ENCODE results near the gene CNTN6. TPM values are rescaled to one million over a fixed set of nuclear protein-coding genes. Genes with fewer than 3 reads are reported as not detected.

The CNTN6 gene
- total RNA-seq, 1 experiment from 2014 or later, result not detected

- TF ChIP-seq STAT6 (CRISPR knock-in tag; conservative IDR thresholded peaks at IDR 0.05; ENCODE audit: low read depth) (no peak), E2F1 (CRISPR knock-in tag; IDR thresholded peaks at IDR 0.05) (no peak), MXD4 (CRISPR knock-in tag; IDR thresholded peaks at IDR 0.05; ENCODE audit: borderline replicate concordance) (no peak)
Measured at GRCh38 chr3:1326546-1326945, 233.7 kb downstream of the CNTN6 start (continued).

- H3K27me3 Mint-ChIP-seq (ENCODE audit: low read depth), result peaks cover 5% of the 10 kb centered on the region
- CTCF ChIA-PET, result no interaction called here
- DNase-seq (ENCODE audit: low spot score), result no peak
Measured at GRCh38 chr3:1330107-1330506, 237.3 kb downstream of the CNTN6 start.

GRCh38 chr3:1346386-1346785 lies 253.6 kb downstream of the CNTN6 start:
- H3K4me1 Mint-ChIP-seq, result no peaks in the 10 kb centered on the region
- POLR2A ChIA-PET, result no interaction called here
- CTCF ChIA-PET, result no interaction called here
- no peak overlapping the region for H3K4me3 Mint-ChIP-seq
- H3K27ac Mint-ChIP-seq, result no peak overlapping the region
- ATAC-seq (no peak), DNase-seq (ENCODE audit: low spot score) (no peak)
- H3K9me3 Mint-ChIP-seq, result peaks cover 81% of the 10 kb centered on the region
- peaks cover 59% of the 10 kb centered on the region for H3K36me3 Mint-ChIP-seq
- H3K27me3 Mint-ChIP-seq (ENCODE audit: low read depth), result peaks cover 7% of the 10 kb centered on the region
- TF ChIP-seq ATF2 (CRISPR knock-in tag; IDR thresholded peaks at IDR 0.05; ENCODE audit: borderline replicate concordance, low read depth) (no peak), IRF2 (CRISPR knock-in tag; IDR thresholded peaks at IDR 0.05; ENCODE audit: borderline replicate concordance, low read depth) (no peak), SOX15 (CRISPR knock-in tag; IDR thresholded peaks at IDR 0.05) (no peak), CREM (CRISPR knock-in tag; IDR thresholded peaks at IDR 0.05) (no peak), ARID4B (CRISPR knock-in tag; IDR thresholded peaks at IDR 0.05; ENCODE audit: borderline replicate concordance) (no peak), CREB1 (CRISPR knock-in tag; IDR thresholded peaks at IDR 0.05) (no peak), TCF7 (CRISPR knock-in tag; IDR thresholded peaks at IDR 0.05; ENCODE audit: low read depth) (no peak), ZNF416 (CRISPR knock-in tag; IDR thresholded peaks at IDR 0.05) (no peak), NFATC4 (CRISPR knock-in tag; IDR thresholded peaks at IDR 0.05) (no peak)

More at GRCh38 chr3:1330107-1330506, 237.3 kb downstream of the CNTN6 start:
- Mint-ChIP-seq H3K4me1 (no peaks in the 10 kb centered on the region), H3K27ac (no peak overlapping the region), H3K9me3 (peaks cover 86% of the 10 kb centered on the region), H3K4me3 (no peak overlapping the region), H3K36me3 (peaks cover 77% of the 10 kb centered on the region)
- POLR2A ChIA-PET, result no interaction called here
- ATAC-seq, result no peak
- no peak for TF ChIP-seq CREB1 (CRISPR knock-in tag; IDR thresholded peaks at IDR 0.05)
- no peak for TF ChIP-seq AR (CRISPR knock-in tag; IDR thresholded peaks at IDR 0.05)
- TF ChIP-seq FOXP1 (CRISPR knock-in tag; IDR thresholded peaks at IDR 0.05; ENCODE audit: borderline replicate concordance), result no peak
- TF ChIP-seq ZNF121 (CRISPR knock-in tag; IDR thresholded peaks at IDR 0.05), result no peak
- no peak for TF ChIP-seq SMAD4 (CRISPR knock-in tag; IDR thresholded peaks at IDR 0.05)
- no peak for TF ChIP-seq ZNF263 (CRISPR knock-in tag; IDR thresholded peaks at IDR 0.05; ENCODE audit: low read depth)
- TF ChIP-seq IRF1 (CRISPR knock-in tag; IDR thresholded peaks at IDR 0.05), result no peak
- no peak for TF ChIP-seq ZNF219 (CRISPR knock-in tag; IDR thresholded peaks at IDR 0.05; ENCODE audit: borderline replicate concordance)
